Thoracic aorta (tissue), 2 donors: ENCODE measurements around the gene CAPN10. TPM values are rescaled to one million over a fixed set of nuclear protein-coding genes. Genes with fewer than 3 reads are reported as not detected.

ENCODE experiments used
- ATAC-seq: fragments of 150-250 bp; one replicate; pipeline ENCODE4 v1.8.0; 2017; ENCODE audit warnings: low read depth; ENCODE audit not compliant: insufficient number of reproducible peaks, low FRiP score
- DNase-seq: peaks from one replicate; pipeline ENCODE4 v3.0.0-alpha.2; 2020; ENCODE audit warnings: low spot score
- H3K27ac ChIP-seq, 2 donors: fragments of 200-600 bp; sonication (generic); 1 replicate in 1 of 2; 2 replicates in 1 of 2; pipeline ENCODE4 v1.5.1; 2016; ENCODE audit warnings: mild to moderate bottlenecking in 2 of 2, moderate library complexity in 2 of 2
- H3K27me3 ChIP-seq: fragments of 200-600 bp; sonication (generic); replicated peaks from 2 replicates; pipeline ENCODE4 v1.6.0; 2016; ENCODE audit warnings: mild to moderate bottlenecking; ENCODE audit not compliant: insufficient read depth
- H3K36me3 ChIP-seq: fragments of 200-600 bp; sonication (generic); one replicate; pipeline ENCODE4 v1.5.1; 2016
- H3K4me1 ChIP-seq, 2 donors: fragments of 200-600 bp; sonication (generic); 1 replicate in 1 of 2; 2 replicates in 1 of 2; pipeline versions ENCODE4 v1.5.1 to v1.6.0; 2016; ENCODE audit warnings: low read depth in 2 of 2, mild to moderate bottlenecking in 1 of 2; ENCODE audit not compliant: control insufficient read depth in 1 of 2
- H3K4me3 ChIP-seq: fragments of 200-600 bp; sonication (generic); 2 replicates; pipeline ENCODE4 v1.5.1; 2016; ENCODE audit warnings: mild to moderate bottlenecking
- H3K9me3 ChIP-seq: fragments of 200-600 bp; sonication (generic); 2 replicates; pipeline ENCODE4 v1.5.1; 2016
- CTCF ChIP-seq: fragments of 200-600 bp; sonication (generic); IDR thresholded peaks from one replicate; pipeline ENCODE4 v1.5.1; 2019; ENCODE audit warnings: antibody characterized with exemption
- total RNA-seq, 2 donors: library from RNA; depleted of rRNA; stranded (reverse); fragments of >200 nt; gene quantifications; one replicate each; pipeline versions ENCODE4 v1.1.0 to v1.2.3, GENCODE V29; 2016

Gene CAPN10
- total RNA-seq, 2 donors from 2014 or later = 33.3 to 38.2 TPM

GRCh38 chr2:240637116-240637900, 50.8 kb downstream of the CAPN10 start:
- ATAC-seq = no peak
- Histone ChIP-seq H3K36me3 (no peaks in the 10 kb centered on the region), H3K9me3 (no peaks in the 10 kb centered on the region), H3K27ac (no peak overlapping the region), H3K27me3 (no peaks in the 10 kb centered on the region), H3K4me1 (no peaks in the 10 kb centered on the region), H3K4me3 (no peak overlapping the region)
- TF ChIP-seq CTCF = no peak
- no peak for DNase-seq

- no peak for DNase-seq
Measured at GRCh38 chr2:240637901-240638345, 51.4 kb downstream of the CAPN10 start.

GRCh38 chr2:240638512-240639160, 52.1 kb downstream of the CAPN10 start:
- no peak overlapping the region for H3K27ac ChIP-seq
- DNase-seq = no peak

More at GRCh38 chr2:240637901-240638345, 51.4 kb downstream of the CAPN10 start:
- Histone ChIP-seq H3K27me3 (no peaks in the 10 kb centered on the region), H3K36me3 (no peaks in the 10 kb centered on the region), H3K4me1 (no peaks in the 10 kb centered on the region), H3K4me3 (no peak overlapping the region), H3K27ac (no peak overlapping the region), H3K9me3 (no peaks in the 10 kb centered on the region)
- no peak for ATAC-seq
- no peak for TF ChIP-seq CTCF

DNA sequence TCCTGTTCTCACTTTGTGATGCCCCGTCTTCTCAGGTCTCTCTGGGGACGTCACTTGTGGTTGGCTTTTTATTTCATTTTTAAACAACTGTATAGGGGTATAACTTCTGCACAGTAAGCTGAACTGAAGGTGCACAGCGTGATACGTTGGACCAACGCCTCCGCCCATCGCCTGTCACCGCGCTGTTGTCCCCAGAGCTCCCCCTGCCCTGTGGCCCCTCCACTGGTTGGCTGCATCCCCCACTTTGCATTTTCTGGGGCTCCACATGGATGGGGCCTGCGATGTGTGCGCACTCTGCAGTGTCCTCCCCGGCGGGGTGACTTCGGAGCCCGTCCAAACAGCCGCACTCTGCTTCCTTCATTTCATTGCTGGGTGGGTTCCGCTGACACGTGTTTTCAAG, 53.0 kb downstream of the CAPN10 start:
- ATAC-seq = no peak
- DNase-seq = no peak
- Histone ChIP-seq H3K36me3 (no peaks in the 10 kb centered on the region), H3K9me3 (no peaks in the 10 kb centered on the region), H3K4me3 (no peak overlapping the region), H3K4me1 (no peaks in the 10 kb centered on the region), H3K27ac (no peak overlapping the region), H3K27me3 (no peaks in the 10 kb centered on the region)
- no peak for TF ChIP-seq CTCF

More at GRCh38 chr2:240638512-240639160, 52.1 kb downstream of the CAPN10 start:
- TF ChIP-seq CTCF = no peak
- Histone ChIP-seq H3K27me3 (no peaks in the 10 kb centered on the region), H3K36me3 (no peaks in the 10 kb centered on the region), H3K4me1 (no peaks in the 10 kb centered on the region), H3K9me3 (no peaks in the 10 kb centered on the region), H3K4me3 (no peak overlapping the region)
- ATAC-seq = no peak

DNA sequence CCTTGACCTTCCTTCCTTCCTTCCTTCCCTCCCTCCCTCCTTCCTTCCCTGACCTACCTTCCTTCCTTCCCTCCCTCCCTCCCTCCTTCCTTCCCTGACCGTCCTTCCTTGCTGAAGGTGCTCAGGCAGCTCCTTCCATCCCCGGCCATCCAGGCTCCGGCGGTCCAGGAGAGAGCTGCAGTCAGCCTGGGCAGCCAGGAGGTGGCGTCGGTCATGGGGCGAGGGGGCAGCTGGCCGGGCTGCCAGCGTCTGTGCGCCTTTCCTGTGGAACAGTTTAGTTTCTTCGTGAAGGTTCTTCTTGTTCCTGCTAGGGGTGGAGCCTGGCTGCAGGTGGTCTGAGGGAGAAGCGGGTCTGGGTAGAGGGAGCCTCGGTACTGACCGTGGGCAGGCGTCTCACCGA, 54.4 kb downstream of the CAPN10 start:
- H3K9me3 ChIP-seq = no peaks in the 10 kb centered on the region
- H3K4me3 ChIP-seq = no peak overlapping the region
- no peak for ATAC-seq
- no peaks in the 10 kb centered on the region for H3K4me1 ChIP-seq
- no peaks in the 10 kb centered on the region for H3K27me3 ChIP-seq
- H3K36me3 ChIP-seq = no peaks in the 10 kb centered on the region
- H3K27ac ChIP-seq = no peak overlapping the region
- DNase-seq = no peak
- TF ChIP-seq CTCF = no peak
